Anterior cingulate cortex (tissue), 58 donors: ENCODE results near the gene RAVER2.
A peak's percentile ranks its signal among the peaks of the same experiment; 100 is the strongest.
"Not testable (repeated sequence)": the region's sequence is repeated elsewhere in the genome, so short reads cannot be mapped to it uniquely, and the experiment has no call there.

ENCODE experiments used
- DNase-seq, 58 donors: peaks; one replicate each; lab custom pipeline; 2025; lab: John Stamatoyannopoulos, UW

RAVER2 gene

GRCh38 chr1:64744492-64745180, at the start of gene RAVER2:
Gene RAVER2 (plus strand): TSS chr1:64745075. CDS start chr1:64745173, 98 bp downstream.
- DNase-seq, result peak in 51 of 58 donors; percentile 5 to 73 (median 37)

- DNase-seq, result no peak
These were observed 48.0 kb upstream of the RAVER2 start for GRCh38 chr1:64696879-64697278.

GRCh38 chr1:64699327-64699726, 45.5 kb upstream of the RAVER2 start:
- DNase-seq, result no peak

DNA sequence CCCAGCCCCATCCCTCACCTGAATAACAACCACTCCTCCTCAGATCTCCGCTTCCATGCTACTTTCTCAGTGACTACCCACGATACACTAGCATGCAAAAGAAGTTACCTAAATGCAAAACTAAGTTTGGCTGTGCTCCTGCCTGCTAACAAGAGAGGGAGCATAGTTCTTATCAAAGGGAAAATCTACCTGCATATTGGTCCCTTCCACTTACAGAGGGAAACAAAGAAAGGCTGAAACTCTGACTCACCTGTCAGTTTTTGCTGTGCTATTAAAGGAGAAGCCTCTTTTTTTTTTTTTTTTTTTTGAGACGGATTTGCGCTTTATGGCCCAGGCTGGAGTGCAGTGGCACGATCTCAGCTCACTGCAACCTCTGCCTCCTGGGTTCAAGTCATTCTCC, 43.8 kb upstream of the RAVER2 start:
- no peak for DNase-seq

DNA sequence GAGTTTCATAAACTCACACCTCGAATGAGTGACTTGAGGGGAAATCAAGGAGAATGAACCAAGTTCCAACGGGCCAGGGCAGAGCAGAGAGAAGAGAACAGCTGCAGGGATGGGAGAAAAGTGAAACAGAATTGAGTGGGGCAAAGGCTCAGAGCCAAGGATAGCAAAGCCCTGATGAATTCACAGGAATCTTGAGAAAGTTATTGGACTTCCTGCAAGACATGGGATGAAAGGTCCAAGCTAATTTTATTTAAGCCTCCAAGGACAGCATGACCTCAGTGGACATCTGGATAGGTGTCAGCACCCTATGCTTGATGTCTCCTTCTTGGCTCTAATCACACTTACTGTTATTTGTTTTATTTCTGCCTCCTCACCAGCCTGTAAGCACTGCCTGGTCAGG, 43.0 kb upstream of the RAVER2 start:
- no peak for DNase-seq

DNA sequence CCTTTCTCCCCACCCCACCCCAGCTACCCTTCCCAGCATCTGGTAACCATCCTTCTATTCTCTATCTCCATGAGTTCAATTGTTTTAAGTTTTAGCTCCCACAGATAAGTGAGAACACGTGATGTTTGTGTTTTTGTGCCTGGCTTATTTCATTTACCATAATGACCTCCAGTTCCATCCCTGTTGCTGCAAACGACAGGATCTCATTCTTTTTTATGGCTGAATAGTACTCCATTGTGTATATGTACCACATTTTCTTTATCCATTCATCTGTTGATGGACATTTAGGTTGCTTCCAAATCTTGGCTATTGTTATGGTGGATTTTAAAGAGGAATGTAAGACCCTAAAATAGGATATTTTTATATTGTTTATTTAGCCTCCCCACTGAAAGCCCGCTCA, 42.2 kb upstream of the RAVER2 start:
- not testable (repeated sequence) for DNase-seq

DNA sequence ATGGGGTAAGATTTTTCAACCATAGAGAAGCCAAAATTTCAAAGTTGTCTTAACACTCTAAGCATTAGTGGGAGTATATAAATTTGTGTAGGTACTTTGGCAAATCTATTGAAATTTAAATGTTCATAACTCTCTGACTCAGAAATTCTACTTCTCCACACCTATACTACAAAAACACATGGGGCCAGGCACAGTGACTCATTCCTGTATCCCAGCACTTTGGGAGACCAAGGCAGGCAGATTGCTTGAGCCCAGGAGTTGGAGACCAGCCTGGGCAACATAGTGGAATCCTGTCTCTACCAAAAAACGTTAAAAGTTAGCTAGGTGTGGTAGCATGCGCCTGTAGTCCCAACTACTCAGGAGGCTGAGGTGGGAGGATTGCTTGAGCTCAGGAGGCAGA, 41.3 kb upstream of the RAVER2 start:
- peak in 1 of 58 donors; percentile 20 for DNase-seq

GRCh38 chr1:64705591-64705990, 39.3 kb upstream of the RAVER2 start:
- no peak for DNase-seq

- DNase-seq, result no peak
These were observed 33.6 kb upstream of the RAVER2 start for GRCh38 chr1:64711266-64711665.

- no peak for DNase-seq
These were observed 32.8 kb upstream of the RAVER2 start for GRCh38 chr1:64712049-64712448.

DNA sequence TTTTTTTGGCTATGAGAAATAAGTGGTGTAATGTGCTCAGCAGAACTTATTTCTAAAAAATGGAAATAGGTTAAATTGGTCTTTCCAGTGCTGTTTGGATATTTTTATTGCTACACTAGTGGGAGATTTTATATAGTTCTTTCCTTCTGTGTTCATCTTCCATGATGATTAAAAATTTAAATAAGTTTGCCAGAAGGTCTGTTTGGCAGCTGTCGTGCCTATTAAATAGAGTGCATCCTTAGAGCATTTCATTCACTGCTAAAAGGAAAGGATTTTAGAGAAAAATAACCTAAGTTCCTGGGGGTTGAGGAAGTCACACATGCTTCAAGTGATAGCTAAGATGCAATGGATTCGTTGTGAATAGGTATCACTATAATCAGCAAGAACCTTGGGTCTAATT, 29.7 kb upstream of the RAVER2 start:
- no peak for DNase-seq

DNA sequence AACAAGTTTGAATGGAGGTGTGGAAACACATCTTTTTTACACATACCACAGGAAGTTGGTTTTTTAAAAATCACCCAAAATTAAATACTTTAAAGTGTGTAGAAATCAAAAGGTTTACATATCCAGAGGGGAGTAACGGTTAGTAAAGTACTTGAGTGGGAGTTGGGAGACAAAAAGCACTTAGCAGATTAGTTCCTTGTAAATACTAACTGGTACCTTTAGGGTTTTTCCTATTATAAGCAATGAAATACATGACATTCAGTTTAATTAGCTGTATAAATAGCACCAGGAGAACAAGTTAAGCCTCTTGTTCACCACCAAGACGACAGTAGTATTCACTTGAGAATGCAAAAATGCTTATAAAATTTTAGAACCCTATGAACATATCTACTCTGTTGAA, 23.7 kb upstream of the RAVER2 start:
- DNase-seq, result no peak

DNA sequence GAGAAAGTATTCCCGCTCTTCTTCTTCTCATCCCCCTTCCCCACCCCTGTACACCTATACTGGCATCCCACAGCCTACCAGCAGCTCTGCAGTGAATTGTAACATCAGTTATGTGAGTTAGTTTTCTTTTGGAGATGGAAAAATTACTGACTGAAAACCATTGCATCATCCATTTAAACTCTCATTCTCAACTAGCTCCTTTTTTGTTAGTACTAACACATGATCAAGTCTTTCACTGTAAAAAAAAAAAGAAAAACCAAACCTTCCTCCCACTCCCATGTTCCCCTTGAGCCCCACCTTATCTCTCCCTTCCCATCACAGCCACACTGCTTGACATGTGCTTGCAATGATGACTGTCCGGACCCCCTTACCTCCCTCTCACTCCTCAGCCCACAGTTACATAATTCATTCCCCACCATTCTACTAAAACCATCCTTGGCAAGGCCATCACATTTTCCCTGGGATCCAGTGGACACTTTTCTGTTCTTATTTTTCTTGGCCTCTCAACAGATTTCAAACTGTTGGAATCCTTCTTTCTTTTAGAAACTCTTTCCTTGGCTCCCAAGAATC, 23.2 kb upstream of the RAVER2 start:
- DNase-seq, result no peak

DNA sequence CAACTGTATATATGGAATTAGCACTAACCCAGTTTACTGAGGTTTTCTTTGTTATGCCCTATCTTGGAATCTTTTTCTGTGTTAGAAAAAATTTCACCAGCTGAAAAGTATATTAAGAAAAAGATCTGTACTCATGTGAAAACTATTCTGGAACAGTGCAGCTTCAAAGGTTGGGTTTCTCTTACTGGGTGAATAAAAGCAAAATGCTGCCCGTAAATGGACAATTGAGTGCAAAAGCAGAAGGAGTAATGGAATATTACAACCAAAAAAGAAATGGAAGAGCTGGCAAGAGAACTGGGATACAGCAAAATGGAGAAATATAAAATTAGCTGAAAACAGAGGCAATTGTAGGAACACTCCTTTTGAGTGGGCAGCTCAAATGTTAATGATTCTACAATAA, 17.0 kb upstream of the RAVER2 start:
- DNase-seq, result no peak

GRCh38 chr1:64733581-64734286, 11.1 kb upstream of the RAVER2 start:
- DNase-seq, result no peak

GRCh38 chr1:64734287-64734652, 10.6 kb upstream of the RAVER2 start:
- no peak for DNase-seq

DNA sequence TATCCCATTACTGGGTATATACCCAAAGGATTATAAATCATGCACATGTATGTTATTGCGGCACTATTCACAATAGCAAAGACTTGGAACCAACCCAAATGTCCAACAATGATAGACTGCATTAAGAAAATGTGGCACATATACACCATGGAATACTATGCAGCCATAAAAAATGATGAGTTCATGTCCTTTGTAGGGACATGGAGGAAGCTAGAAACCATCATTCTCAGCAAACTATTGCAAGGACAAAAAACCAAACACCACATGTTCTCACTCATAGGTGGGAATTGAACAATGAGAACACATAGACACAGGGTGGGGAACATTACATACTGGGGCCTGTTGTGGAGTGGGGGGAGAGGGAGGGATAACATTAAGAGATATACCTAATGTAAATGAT, 4.2 kb upstream of the RAVER2 start:
- not testable (repeated sequence) for DNase-seq

DNA sequence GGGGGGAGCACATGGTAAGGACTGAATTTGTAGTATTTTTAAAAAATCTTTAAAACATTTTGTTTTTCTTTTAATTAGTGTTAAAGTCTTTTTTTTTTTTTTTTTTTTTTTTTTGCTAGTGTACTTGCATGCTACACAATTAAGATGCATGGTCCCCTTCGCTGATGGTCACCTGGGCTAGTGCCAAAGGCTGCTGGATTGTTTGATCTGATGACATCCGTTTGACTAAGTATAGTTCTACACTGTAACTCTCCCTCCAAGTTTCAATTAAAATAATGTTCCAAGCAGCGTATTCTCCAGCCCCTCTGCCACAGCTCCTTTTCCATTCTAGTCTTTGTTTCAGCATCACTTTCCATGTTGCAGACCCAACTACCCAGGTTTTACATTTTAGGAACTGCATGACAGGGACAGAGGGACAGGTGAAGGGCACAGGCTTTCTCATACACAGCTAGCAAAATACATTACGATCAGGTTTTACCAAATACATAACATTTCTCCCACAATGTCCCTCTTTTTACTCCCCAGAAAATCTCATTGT, 852 bp upstream of the RAVER2 start:
- DNase-seq, result no peak

DNA sequence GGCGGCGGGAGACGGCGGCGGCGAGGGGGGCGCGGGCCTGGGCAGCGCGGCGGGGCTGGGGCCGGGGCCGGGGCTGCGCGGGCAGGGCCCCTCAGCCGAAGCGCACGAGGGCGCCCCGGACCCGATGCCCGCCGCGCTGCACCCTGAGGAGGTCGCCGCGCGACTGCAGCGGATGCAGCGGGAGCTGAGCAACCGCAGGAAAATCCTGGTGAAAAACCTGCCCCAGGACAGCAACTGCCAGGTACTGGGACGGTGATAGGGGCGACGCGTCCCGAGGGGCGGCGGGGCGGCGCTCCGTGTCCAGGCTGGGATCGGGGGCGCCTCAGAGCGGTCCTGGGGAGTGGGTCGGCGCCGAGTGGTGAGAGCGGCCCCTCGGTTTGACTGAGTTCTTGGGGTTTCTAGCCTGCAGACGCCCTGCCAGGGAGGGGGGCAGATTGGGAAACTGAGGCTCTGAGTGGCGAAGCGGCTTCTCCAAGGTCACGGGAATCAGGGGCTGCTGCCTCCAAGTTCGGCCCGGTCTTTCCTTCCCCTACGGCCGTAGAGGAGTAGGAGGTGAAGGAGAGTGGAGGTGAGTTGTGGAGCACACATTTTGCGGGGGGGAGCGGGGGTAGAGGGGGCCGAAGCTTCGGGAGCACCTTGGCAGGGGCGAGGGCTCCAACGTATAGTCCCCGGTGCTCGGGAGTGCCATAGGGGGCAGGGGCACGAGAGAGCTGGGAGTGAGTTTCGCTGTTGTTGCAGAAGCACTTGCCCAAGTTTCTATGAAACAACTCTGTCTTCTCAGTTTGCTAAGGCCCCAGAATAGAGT, 508 bp downstream of the RAVER2 start:
- peak in 36 of 58 donors; percentile 2 to 65 (median 22) for DNase-seq
